Stimulated activated naive CD4-positive, alpha-beta T cell (primary cell): ENCODE measurements around the gene CACNG4.
"Not testable (repeated sequence)": the region's sequence is repeated elsewhere in the genome, so short reads cannot be mapped to it uniquely, and the experiment has no call there.

ENCODE experiments used
- DNase-seq, 6 experiments: peaks; one replicate each; lab custom pipeline; 2025; lab: John Stamatoyannopoulos, UW

CACNG4 gene

DNA sequence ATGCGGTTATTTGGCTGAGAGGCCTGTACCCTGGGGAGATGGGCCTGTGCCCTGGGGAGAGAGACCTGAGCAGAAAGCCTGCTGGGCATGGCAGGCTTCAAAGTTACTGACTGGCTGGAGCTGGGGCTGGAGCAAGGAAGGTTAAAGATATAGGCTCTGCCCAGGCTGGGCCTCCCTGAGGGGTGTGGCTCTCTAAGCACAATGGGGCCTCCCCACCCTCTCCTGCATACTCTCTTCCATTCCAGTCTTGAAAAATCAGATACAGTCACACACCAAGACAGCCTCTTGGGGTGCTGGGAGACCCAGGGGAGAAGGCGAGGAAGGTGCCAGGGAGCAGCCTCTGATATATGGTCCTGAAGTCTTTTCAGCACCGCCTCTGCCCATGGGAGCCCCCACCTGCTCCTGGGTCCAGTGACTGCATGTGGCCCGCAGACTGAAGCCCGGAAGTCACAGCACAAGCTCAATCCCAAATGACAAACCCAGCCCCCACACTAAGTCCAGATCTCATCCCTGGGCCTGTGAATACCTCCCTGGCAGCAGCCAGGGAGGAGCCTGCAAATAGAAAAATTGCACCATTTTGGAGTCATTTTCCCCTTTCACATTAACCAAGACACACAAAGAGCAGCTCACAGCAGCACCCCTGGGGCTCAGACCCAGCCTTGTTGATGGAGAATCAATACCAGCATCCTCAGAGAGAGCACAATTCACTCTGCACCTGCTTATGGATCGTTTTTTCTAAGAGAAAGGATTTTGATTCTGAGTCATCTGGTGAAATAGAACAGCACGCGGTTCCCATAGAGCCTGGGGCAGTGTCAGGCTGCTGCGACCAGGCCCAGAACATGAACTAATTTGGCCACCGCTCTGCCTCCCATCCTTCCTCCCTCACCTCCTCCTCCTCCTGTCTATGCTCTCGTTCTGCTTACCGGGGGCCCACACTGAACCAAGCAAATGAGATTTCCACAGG is 54.2 kb downstream of the CACNG4 start:
- no peak for DNase-seq

DNA sequence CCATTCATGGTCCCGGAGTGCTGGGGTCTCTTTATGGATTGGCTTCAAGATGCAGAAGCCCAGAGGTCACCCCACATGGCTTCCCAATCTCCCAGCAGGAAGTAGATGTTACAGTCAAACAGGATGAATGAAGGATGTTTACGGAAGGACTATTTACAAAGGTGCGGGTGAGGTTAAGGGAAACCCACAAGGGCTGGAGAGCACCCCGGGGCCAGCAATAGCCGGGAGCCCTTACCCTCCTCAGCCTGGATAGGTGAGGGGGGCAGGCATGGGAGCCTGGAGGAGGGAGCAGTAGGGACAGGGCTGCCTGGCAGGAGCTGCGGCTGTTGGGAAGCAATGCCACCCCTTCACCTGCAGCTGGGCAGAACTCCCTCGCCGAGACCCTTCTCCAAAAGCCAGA is 55.3 kb downstream of the CACNG4 start:
- no peak for DNase-seq

DNA sequence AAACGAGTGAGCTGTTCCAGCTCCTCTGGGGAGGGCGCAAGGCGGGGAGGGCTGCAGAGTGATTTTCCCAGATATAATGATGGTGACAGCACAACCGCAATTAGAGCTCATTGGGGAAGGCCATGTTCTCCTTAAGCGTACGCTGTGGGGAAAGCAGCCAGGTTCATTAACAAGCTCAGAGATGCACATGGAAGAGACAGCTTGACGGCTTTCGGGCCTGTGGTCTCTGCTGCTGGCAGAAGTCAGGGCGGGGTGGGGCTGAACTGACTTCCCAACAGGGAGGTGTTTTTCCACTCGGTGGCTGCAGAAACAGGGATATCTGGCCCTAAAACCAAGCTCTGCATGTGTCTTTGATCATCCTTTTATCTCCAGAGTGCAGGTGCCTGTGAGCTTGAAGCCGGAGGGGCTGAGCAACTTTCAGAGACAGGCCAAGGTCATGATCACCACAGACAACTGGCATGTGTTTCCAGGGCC is 55.8 kb downstream of the CACNG4 start:
- DNase-seq, result no peak

DNA sequence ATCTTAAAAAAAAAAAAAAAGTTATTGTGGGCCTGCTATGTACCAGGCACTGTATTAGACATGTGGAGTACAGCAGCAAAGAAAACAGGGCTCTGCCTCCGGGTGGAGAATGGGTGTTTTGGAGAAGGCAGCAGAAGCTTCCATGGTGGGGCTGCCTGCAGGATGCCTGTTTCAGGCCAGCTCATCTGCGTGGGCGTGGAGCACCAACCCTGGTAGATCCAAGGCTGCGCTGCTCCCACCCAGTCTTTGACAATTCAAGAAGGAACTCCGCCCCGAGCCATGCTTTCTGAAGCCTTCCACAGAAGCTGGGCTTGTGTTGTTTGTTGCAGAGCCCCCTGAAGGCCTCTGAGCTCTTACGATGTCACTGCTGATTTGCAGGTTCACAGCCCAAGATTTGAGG is 56.7 kb downstream of the CACNG4 start:
- DNase-seq, result no peak

DNA sequence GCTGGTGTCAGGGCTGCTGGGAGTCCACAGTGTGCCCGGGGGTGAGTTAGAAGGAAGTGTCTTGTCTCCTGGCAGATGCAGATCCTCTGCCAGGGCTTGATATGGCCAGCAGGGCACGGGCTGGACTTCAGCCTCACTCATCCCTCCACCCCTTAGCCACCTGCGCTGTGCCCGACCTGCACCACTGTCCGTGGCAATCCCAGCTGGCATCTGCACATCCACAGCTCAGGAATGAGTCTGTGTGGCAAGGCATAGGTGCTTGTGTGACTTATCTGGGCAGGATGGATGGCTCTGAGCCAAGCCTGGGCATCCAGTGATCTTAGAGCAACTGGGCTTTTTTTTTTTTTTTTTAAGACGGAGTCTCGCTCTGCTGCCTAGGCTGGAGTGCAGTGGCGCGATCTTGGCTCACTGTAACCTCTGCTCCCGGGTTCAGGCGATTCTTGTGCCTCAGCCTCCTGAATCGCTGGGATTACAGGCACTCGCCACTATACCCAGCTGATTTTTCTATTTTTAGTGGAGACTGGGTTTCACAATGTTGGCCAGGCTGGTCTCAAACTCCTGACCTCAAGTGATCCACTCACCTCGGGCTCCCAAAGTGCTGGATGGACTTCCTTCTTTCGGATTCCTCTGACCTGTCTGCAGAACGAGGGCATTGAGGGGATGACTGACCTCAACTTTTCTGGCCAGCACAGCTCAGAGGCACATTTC is 57.4 kb downstream of the CACNG4 start:
- DNase-seq, result no peak

DNA sequence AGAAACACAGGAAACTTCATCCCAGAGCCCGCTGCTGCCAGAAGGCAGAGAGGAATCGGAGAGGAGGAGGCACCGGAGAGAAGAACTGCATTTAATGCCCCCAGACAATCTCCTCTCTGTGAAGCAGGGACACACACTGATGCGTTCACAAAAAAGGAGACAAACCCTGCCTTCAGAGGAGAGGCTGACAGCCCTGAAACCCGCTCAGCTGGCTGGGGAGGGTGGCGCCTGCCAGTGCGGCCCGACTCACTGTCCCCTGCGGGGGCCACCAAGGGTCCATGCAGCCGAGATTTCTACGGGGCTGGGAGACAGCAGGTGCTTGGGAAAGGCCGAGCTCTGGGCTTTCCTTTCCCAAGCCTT is 57.9 kb downstream of the CACNG4 start:
- no peak for DNase-seq

DNA sequence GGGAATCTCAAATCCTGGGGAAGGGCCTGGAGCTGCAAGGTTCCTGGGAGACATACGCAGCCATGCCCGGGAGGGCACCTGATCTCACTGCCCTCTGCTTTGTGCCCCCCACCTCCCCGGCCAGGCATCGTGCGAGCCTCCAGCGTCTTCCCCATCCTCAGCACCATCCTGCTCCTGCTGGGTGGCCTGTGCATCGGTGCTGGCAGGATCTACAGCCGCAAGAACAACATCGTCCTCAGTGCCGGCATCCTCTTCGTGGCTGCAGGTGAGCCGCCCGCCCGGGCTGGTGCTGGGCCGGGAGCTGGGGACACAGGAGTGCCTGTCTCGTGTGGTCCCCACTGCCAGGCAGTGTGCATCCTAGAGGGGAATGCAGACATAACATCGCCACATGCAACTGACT is 60.2 kb downstream of the CACNG4 start:
- no peak for DNase-seq

DNA sequence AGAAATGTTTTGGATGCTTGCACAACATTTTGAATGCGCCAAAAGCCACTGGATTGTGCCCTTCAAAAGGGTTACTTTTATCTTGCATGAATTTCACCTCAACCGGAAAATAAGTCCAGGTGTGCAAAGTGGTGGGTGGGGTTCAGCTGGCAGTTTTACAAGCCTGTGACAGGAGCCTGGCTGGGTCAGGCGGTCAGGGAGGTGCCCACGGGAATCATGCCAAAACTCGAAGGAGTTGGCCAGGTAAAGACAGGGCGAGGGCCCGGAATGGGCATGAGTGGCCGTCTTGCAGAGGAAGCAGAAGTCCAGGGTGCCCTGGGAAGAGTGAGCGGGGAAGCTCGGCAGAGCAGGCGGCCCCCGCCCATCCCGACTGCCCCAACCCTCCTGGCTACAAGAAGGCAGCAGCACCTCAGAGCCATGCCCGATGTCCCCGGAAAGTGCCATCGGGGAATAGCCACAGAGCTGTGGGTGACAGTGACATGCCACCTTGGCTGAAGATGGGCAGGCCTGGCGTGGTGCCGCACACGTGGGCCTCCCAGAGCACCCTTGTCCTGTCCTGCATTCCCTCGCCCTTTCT is 60.8 kb downstream of the CACNG4 start:
- no peak for DNase-seq

DNA sequence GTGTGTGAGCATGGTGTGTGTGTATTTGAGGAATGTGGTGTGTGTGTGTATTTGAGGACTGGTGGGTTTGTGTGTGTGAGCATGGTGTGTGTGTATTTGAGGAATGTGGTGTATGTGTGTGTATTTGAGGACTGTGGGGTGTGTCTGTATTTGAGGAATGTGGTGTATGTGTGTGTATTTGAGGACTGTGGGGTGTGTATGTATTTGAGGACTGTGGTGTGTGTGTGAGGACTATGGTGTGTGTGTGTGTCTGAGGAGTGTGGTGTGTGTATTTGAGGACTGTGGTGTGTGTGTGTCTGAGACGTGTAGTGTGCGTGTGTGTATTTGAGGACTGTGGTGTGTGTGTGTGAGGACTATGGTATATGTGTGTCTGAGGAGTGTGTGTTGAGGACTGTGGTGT is 61.8 kb downstream of the CACNG4 start:
- no peak for DNase-seq

DNA sequence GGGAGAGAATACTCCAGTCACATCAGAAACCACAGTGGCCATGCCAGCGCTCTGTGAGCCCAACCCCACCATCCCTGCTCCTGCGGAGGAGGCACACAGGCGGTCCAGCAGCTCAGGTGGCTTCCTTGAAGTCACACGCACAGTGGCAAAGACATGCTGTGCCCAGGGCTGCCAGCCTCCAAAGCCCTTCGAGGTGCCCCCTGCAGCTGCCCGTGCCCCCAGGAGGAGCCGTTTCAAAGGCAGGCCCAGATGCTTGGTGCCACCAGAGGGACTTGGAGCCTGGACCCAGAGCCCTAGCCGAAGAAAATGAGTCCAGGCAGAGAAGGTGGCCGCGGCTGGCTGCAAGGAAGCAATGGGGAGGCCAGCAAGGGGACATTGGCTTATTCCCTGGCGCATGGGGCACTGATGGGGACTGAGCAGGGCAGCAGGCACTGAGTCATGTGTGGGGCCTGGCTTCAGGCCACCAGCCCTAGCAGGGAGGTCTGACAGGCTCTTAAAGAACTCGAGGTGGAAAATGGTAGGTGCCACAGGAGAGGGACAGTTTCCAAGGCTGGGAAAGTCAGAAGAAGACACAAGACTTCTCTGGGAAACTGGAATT is 62.6 kb downstream of the CACNG4 start:
- no peak for DNase-seq

DNA sequence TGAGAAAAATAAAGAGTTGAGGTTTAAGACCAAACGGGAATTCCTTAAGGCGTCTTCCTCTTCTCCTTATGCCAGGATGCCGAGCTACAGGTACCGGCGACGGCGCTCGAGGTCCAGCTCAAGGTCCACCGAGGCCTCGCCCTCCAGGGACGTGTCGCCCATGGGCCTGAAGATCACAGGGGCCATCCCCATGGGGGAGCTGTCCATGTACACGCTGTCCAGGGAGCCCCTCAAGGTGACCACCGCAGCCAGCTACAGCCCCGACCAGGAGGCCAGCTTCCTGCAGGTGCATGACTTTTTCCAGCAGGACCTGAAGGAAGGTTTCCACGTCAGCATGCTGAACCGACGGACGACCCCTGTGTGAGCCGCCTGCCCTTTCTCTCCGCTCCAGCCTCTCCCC is 66.1 kb downstream of the CACNG4 start:
- no peak for DNase-seq

DNA sequence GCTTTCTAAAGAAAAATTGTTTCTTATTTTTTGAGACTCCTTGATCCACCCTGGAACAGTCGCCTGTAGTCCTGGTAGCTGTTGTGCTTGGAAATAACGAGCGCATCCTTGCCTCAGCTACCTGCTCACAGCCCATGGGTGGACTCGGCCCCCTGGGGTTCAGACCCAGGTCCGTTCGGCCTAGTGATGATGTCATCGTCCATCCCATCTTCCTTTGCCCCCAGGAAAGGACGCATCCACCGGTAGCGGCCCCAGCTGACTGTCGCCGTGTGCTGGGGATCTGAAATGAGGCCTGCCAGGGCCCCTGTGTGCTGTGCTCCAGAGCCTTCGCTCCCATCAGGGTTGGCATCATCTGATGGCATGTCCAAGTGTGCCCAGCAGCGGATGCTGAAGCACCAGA is 67.9 kb downstream of the CACNG4 start:
- DNase-seq, result no peak

DNA sequence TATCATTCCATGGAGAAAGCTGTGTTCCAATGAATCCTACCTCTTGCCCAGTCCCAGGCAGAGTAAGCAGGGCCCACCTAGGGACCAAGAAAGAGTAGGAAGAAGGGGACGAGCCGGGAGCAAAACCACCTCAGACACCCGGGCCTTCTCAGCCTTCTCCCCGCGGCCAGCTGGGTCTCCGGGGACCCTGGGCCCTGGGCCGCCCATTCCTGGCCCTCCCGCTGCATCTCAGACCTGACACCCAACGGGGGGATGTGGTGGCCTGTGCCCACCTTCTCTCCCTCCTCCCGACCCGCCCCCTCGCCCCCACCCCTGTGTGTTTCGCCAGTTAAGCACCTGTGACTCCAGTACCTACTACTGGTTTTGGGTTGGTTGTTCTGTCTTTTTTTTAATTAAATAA is 68.5 kb downstream of the CACNG4 start:
- DNase-seq, result no peak

DNA sequence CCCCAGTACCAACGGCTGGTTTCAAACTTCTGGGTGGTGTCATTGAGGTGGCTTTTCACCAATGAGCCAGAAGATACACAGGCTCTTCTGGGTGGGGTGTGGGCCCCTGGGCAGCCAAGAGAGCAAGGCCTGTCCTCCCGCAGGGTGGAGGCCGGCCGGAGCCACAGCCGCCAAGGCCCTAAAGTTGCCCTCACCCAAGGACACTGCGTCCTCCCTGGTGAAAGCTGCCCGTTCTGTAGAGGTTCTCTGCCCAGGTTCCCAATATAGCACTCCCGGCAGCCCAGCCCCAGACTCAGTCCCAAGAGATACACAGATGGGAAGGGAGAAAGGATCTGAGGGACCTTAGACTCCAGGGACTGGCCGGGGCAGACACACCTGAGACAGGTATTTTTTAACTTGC is 69.1 kb downstream of the CACNG4 start:
- DNase-seq, result no peak

DNA sequence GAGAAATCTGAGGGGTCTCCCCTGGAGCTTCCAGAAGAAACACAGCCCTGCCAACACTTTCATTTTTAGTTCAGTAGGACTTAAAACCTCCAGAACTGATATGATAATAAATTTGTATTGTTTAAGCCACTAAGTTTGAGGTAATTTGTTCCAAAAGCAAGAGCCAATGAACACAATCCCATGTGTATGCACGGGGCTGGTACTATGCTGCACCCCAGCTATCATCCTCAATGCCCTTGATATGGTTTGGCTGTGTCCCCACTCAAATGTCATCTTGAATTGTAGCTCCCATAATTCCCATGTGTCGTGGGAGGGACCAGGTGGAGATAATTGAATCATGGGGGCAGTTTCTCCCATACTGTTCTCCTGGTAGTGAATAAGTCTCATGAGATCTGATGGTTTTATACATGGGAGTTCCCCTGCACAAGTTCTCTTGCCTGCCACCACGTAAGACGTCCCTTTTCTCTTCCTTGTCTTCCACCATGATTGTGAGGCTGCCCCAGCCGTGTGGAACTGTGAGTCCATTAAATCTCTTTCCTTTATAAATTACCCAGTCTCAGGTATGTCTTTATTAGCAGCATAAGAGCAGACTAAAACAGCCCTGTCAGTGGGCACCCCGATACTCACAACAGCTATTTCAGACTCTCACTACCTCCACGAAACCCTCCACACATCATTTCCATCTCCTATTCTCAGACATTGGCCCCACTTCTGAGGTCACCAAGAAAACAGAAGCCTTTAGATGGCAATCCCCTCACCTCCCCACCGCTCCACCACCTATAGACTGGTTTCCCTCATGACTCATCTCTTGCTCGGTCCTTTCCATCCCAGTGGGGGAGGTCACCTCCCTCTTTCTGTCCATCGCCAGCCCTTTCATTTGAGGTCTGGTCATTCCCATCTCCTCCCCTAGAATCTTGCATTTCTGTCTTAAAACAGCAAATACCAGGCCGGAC is 70.9 kb downstream of the CACNG4 start:
- DNase-seq, result no peak

DNA sequence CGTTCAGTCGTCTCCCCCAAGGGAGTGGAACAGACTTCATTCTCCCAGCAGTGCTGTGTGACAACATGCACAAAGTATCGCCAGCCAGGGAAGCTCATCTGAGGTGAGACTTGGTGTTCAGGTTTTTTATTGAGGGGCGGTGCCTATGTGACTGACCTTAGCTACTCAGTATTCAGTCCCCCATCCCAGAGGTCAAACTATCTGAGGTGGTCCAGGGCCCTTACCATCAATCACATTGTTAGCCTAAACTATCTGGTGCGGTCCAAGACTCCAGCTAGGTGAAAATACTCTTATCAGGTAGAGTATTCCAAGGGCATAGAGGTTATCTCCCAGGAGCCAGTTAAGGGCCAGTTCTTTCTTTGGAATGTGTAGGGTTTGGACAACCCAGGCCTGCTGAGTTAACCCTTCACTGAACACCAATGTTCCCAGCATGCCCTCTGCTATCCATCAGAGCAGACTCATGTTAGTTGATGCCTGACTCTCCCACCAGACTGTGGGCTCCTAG is 74.4 kb downstream of the CACNG4 start:
- no peak for DNase-seq

DNA sequence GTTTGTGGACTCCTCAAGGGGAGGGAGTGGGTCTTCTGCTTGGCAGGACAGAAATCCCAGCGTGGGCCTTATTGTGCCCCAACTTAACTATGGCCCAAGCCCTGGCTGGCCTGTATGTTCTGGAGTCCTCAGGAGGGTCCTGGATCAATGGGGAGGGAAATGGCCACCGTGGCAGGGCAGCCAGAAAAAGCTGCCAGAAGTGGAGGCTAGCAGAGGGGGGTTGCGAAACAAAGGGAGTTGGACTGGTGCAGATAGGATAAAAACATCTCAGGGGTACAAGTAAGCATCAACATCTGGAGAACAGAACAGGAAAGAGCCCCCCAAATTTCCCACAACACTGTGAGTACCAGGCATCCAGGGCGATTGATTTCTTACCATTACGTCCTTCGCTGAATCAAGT is 76.1 kb downstream of the CACNG4 start:
- DNase-seq, result no peak

DNA sequence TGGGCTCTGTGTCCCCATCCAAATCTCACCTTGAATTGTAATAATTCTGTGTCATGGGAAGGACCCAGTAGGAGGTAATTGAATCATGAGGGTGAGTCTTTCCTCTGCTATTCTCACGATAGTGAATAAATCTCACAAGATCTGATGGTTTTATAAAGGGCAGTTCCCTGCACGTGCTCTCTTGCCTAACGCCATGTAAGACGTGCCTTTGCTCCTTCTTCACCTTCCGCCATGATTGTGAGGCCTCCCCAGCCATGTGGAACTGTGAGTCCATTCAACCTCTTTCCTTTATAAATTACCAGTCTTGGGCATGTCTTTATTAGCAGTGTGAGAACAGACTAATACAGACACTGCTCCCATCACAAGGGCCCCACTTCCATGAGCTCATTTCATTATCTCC is 76.6 kb downstream of the CACNG4 start:
- DNase-seq, result not testable (repeated sequence)

DNA sequence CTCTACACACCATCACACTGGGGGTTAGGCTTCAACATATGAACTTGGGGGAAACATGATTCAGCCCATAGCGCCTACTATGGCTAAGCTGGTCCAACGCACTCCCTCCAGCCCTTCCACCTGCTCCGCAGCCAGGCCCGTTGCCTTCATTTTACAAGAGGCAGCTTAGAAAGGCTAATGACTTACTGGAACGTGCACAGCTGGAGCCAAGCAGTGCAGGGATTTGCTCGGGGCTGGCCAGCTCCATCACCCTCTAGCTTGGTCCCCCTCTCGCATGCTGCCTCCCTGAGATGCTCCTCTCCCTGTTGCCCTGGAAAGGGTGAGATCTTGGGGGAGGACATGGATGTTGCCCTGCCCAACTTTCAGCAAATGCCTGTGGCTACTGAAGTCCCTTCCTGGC is 77.0 kb downstream of the CACNG4 start:
- DNase-seq, result no peak

DNA sequence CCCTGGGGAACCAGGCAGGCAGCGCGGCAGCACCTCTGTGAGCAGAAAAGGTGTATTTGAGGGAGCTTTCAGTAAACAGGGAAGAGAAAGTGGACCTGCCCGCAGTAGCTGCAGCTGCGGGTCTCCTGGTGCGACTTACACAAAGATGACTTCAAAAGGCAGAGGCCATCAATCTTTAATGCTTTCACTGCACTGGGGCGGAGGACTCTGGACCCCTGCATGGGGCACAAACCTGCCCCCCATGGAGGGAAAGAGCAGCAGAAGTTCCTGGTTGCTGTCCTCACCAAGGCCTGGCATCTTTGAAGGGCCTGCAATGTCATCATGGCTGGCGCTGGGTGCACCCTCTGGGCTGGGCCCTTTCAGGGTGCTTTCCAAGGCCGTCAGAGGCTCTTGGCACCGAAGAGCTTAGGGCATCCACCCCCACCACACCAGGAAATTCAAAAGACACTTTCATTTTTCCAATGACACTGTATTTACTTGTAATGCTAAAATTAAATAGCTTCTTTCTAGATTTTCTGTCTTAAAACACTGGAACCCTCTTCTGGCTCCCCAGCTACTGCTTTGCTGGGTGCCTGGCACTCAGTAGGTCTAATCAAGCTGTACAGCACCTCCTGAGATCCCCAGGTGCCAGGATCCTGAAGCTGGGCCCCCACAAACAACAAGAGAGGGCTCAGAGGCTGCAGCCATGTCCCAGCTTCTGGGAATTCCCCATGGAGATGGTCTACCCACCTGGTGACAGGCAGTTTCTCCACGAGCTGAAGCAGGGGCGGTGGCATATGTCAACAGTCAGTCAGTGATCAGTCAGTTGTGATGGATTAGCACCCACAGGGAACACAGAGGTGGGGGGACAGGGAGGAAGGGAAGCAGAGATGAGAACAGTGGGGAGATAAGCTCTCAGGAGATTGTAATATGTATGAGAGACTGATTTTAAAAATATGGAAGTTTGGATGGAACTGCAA is 77.7 kb downstream of the CACNG4 start:
- DNase-seq, result no peak
